ENCODE results near the gene CPLX1.
"Not testable (repeated sequence)": the region's sequence is repeated elsewhere in the genome, so short reads cannot be mapped to it uniquely, and the experiment has no call there.

Gene CPLX1

GRCh38 chr4:753186-753585 is 72.7 kb downstream of the CPLX1 start:
- DNase-seq: not testable (repeated sequence)

- no peak for DNase-seq
Measured at GRCh38 chr4:752196-752861, 73.6 kb downstream of the CPLX1 start.

GRCh38 chr4:751676-752075 is 74.3 kb downstream of the CPLX1 start:
- no peak for DNase-seq

- no peak for DNase-seq
Measured at GRCh38 chr4:749698-750666, 75.9 kb downstream of the CPLX1 start.

- no peak for DNase-seq
Measured at GRCh38 chr4:748461-748860, 77.5 kb downstream of the CPLX1 start.

GRCh38 chr4:747546-748170 is 78.3 kb downstream of the CPLX1 start:
- no peak for DNase-seq

- DNase-seq: no peak
Measured at GRCh38 chr4:744212-744841, 81.6 kb downstream of the CPLX1 start.

- no peak for DNase-seq
Measured at GRCh38 chr4:743463-744211, 82.3 kb downstream of the CPLX1 start.

GRCh38 chr4:742742-743311 is 83.1 kb downstream of the CPLX1 start:
- DNase-seq: no peak

GRCh38 chr4:742096-742741 is 83.7 kb downstream of the CPLX1 start:
- DNase-seq: no peak

- no peak for DNase-seq
Measured at GRCh38 chr4:740656-741282, 85.2 kb downstream of the CPLX1 start.

- no peak for DNase-seq
Measured at GRCh38 chr4:740011-740410, 85.9 kb downstream of the CPLX1 start.

GRCh38 chr4:739569-739968 is 86.4 kb downstream of the CPLX1 start:
- DNase-seq: no peak

- DNase-seq: no peak
Measured at GRCh38 chr4:738781-739280, 87.1 kb downstream of the CPLX1 start.

- DNase-seq: not testable (repeated sequence)
Measured at GRCh38 chr4:736561-736960, 89.4 kb downstream of the CPLX1 start.

- DNase-seq: no peak
Measured at GRCh38 chr4:735583-735982, 90.3 kb downstream of the CPLX1 start.

Data from NCI-H226 (cell line).